NCI-H1105 treated with DMSO at 0.1 percent for 48 hours (cell line): ENCODE results near the gene DIPK2B.

Source experiments
- DNase-seq: peaks from one replicate; lab custom pipeline; 2025; lab: John Stamatoyannopoulos, UW

DIPK2B gene, protein sequence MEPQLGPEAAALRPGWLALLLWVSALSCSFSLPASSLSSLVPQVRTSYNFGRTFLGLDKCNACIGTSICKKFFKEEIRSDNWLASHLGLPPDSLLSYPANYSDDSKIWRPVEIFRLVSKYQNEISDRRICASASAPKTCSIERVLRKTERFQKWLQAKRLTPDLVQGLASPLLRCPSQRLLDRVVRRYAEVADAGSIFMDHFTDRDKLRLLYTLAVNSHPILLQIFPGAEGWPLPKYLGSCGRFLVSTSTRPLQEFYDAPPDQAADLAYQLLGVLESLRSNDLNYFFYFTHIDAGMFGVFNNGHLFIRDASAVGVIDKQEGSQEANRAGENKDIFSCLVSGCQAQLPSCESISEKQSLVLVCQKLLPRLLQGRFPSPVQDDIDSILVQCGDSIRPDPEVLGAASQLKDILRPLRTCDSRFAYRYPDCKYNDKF

DNA sequence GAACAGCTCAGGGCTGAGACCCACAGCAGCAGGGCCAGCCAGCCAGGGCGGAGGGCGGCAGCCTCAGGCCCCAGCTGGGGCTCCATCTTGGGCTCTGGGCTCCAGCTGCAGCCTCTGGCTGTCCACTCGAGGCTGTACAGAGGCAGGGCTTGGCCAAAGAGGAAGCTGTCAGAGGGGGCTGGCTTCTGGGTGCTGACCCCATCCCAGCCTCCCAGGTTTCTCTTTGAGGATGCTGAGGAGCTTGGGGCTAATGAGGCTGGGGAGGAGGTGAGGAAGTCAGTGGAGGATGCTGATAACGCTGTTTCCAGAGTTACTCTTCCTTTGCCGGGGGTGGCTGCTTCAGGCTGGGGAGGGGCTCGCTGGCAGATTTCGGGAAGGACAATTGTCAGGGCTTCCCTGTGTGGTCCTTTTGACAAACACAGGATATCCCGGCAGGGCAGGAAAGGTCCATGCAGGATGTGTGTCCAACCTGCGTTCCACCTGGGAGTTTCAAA, at the start of gene DIPK2B:
DIPK2B (minus strand) TSS at position 136 of the 494 bp plus-strand sequence; CDS start at position 86, 50 bp downstream.
- no peak for DNase-seq

DNA sequence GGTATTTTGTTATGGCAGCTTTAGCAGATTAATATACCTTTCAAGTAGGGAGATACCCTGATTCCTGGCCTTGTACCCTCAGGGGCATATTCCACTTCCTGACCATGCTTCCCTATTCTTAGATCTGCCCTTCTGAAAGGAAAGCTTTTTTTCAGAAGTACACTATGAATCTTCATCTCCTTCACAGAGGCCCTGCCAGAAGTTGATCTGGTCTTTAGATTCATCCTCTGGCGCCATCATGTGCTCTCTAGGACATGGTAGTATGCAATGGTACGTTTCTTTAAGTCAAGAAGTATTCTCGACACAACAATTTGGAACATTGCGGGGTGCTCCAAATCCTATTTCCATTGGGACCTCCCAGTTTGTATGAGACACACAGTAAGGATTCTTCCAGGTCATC, 39.6 kb upstream of the DIPK2B start:
- no peak for DNase-seq

DNA sequence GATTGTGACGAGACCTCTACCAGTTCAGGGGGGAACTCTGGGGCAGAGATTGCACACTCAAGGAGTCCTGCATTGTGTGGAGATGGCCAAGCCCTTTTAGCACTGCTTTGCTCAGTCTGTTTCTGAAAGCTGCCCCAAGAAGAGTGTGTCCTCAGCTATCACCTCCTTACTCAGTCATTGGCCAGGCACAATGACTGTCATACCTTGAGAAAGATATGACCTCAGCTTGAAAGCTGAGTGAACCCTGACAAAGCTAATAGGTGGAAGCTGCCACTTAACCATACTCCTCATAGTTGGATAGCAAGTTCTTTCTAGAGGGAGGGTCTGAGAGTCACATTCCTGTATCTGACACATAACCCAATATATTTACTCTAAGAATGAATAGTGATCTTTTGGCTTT, 37.8 kb upstream of the DIPK2B start:
- no peak for DNase-seq

DNA sequence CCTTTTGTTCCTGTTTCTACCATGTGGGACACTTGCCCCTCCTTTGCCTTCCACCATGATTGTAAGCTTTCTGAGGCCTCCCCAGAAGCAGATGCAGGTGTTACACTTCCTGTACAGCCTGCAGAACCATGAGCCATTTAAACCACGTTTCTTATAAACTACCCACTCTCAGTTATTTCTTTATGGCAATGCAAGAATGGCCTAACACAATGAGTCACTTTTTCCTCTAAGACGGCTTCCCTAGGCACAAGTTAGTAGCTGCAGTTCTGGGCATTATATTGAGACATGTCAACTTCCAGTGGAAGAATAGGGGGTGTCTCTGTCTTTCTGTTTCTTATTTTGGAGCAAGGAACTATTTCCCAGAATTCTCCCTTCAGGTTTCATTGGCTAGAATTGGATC, 32.9 kb upstream of the DIPK2B start:
- DNase-seq = no peak

GRCh38 chrX:45232139-45232538, 31.5 kb upstream of the DIPK2B start:
- DNase-seq = no peak

DNA sequence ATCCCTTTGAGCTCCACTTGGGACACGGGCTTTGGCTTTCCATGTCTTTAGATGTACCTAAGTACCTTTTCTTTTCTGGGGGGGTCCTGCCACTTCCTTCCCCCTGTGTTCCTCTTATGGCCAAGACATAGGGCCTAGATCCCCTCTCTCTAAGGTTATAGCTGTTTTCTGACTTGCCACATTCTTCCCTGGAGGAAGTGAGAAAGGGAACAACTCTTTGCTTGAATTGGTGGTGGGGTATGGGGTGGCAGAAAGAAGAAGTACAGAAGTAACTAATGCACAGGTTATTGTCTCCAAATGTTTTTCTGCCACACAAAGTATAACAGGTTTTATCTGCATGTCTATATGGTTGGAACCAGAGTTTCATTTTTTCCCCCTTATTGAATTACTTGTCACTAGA, 29.7 kb upstream of the DIPK2B start:
- DNase-seq = no peak

GRCh38 chrX:45229348-45229747, 28.7 kb upstream of the DIPK2B start:
- DNase-seq = no peak

- no peak for DNase-seq
Observed at GRCh38 chrX:45228126-45228525, 27.4 kb upstream of the DIPK2B start.

GRCh38 chrX:45208121-45208856, 7.6 kb upstream of the DIPK2B start:
- no peak for DNase-seq

DNA sequence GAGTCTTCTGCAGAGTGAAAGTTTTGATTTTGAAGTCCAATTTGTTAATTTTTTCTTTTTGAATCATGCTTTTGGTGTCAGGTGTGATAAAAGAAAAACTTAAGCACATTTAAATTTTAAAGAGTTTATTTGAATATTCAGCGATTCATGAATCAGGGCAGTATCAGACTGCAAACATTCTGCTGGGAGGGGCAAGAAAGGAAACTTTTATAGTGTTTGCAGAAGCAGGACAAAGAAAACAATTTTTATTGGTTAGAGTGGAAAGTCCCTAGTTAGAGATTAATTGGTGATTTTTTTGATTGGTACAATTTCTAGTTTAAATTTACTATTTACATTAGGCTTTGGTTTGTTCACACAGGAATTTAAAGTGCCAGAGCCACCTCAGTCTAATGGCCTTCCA, 1.5 kb upstream of the DIPK2B start:
- no peak for DNase-seq

DNA sequence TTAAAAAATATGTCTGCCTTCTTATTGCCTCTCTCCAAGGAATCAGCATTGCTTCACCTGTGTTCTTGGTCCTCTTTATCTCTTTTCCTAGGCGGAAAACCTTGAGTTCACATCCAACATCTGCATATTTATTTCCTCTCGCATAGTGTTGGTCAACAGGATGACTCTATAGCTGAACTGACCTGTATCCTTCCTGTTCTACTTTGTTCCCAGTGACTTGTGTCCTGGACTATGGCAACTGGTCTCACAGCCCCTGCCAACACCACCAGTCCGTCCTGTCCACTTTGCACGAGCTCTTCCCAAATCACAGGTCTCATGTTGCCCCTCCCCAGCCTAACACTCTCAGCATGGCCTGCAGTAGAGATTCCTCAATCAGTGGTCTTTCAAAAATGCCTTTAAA, 2.0 kb downstream of the DIPK2B start:
- DNase-seq = no peak

GRCh38 chrX:45198301-45198700, 2.4 kb downstream of the DIPK2B start:
- DNase-seq = no peak

- DNase-seq = no peak
Observed at GRCh38 chrX:45196701-45197100, 4.0 kb downstream of the DIPK2B start.

GRCh38 chrX:45191820-45192409, 8.8 kb downstream of the DIPK2B start:
- DNase-seq = no peak

DNA sequence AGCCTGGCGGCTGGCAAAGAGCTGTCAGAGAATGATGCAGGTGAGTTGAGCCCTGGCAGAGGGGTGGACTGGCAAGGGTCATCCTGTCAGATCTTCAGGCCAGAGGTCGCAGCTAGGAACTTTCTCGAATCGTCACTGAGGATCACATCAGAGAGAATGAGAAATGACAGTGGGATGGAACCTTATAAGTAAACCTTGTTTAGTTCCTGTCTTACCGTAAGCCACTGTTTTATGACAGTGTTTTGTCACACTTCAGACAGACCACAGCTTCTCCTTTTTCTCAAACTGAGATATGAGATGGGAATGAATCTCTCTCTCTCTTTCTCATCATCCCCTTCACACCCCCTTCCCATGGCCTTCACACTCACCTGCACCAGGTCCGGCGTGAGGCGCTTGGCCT, 9.3 kb downstream of the DIPK2B start:
- no peak for DNase-seq

GRCh38 chrX:45187731-45188130, 12.9 kb downstream of the DIPK2B start:
- DNase-seq = peak; percentile 52

DNA sequence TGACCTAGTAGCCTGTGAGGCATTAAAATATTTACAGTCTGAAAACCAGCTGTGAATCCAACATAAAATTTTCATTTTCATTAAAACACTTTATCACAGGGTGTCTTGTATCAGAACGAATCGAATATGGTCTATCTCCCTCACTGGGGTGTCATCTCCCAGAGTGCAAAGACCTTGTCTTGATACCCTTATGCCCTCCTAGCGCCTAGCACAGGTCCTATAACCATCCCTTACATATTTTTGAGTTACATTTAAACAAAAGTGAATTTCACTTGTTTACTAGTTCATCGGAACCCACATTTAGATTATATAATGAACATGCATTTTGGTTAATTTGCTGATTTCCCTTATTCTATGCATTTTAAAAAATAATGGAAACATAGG, 14.0 kb downstream of the DIPK2B start:
- DNase-seq = no peak

DNA sequence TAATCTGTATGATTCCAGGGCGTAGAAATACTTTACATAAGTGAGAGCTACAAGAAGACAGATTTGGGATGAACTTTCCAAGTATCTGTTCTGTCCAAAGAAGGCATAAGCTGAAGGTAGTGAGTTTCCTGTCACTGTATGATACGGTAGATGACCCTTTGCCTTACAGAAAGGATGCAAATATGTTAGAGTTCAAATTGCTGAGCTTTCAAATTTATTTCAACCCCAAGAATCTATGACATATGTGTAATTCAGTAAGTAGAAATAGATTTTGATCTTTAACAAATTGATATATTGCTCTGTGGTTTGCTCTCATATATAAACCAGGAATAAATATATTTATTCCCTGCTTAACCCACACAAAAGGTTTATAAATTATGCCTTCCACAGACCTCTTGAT, 16.5 kb downstream of the DIPK2B start:
- no peak for DNase-seq

DNA sequence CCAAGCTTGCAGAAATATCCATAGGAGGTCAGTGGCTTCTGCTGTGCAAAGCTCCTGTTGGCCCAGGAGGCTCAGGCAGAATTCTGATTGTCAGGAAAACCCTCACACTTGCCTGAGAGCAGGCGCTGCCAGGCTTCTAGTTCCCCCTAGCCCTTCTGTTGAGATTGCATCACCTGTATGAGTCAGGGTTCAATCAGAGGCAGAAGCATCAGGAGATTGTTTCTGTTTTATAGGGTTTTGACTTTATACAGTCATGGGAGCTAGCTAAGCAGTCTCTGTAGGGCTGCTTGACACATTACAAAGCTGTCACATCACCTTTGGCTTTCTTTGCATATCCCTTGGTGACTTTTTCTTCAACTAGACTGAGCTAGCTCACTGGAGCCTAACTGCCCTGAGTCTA, 27.8 kb downstream of the DIPK2B start:
- no peak for DNase-seq

DNA sequence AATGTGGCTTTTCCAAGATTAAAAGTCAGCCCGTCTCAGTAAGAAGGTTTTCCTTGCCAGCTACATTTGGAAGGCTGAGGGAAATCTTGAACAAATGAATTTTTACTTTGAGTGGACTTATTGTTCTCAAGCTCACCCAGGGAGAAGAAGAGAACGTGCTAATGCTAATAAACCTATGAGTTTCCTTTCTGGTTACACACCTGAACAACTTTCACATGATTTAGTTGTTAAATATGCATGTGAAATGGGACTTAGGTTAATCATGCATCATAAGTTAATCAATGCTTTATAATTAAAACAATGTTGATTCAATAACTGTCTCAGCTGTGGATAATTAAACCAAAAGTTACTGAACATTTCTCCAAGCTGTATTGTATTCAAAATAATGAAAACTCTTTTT, 33.9 kb downstream of the DIPK2B start:
- DNase-seq = no peak

DNA sequence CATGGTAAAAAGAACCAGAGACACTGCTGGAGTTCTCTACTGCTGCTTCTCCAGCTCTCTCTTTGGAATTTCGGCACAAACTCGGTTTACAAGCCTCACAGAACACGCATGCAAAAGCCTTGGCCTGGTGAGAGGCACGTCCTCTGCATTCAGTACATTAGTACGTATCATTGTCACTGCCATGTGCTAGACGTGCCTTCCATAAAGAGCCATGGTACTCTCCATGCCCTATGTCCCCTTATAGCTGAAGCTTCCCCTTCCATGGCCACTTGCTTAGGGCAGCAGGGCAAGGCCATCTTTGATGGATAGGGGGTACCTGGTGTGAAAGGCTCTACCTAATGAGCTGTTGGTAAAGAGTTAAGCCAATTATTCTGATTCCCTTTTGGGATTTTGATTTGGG, 35.0 kb downstream of the DIPK2B start:
- no peak for DNase-seq

DNA sequence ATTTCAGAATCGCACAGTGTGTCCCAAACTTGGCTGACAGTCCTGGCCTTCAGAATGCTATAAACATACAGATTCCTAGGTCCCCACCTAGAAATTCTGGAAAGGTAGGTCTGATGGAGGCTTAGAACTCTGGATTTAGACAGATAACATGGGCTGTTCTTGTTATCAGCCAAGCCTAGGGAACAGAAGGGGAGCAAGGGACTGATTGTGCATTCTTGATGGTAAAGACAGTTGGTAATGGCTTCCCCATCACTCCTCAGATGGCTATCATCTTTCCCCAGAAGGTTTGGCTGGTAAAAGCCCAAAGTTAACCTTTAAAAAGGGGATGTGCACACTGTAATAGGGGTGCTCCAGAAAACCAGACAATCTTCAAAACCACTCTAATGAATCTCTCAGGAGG, 35.7 kb downstream of the DIPK2B start:
- DNase-seq = no peak

DNA sequence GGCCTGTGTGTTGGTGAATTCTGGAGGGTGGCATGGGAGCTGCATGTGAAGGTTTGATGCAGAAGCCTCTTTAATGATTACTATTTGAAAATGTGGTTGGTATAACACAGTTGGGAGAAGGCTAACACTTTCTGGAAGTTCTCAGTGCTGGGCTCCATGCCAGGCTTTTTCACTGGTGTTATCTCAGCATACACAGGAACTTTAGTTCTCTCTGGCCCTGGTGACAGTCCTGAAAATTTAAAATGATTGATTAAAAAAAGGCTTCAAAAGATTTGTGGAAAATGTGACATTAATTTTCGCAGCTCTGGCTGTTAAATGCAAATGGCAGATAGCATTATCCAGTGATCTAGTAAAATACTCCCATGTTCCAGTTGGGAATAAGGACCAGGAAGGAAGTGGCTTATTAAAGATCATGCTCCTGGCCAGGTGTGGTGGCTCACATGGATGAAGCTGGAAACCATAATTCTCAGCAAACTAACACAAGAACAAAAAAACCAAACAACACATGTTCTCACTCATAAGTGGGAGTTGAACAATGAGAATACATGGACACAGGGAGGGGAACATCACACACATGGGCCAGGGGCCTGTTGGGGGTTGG, 36.6 kb downstream of the DIPK2B start:
- no peak for DNase-seq
